Loucy (cell line): ENCODE results near the gene PPP2R2B.

Experiments
- H2AFZ ChIP-seq: fragments of 200-600 bp; sonication (generic); 2 replicates; pipeline ENCODE4 v1.6.0; 2016; ENCODE audit warnings: antibody characterized with exemption, mild to moderate bottlenecking, low read length, moderate library complexity
- H3F3A ChIP-seq: fragments of 200-600 bp; 2 replicates; pipeline ENCODE4 v1.6.0; 2016; ENCODE audit warnings: antibody characterized with exemption, low read depth, mild to moderate bottlenecking
- H3K27me3 ChIP-seq: fragments of 200-600 bp; sonication (generic); 2 replicates; pipeline ENCODE4 v1.6.1; 2014; ENCODE audit warnings: low read length, mild to moderate bottlenecking; ENCODE audit not compliant: insufficient read depth, poor library complexity, severe bottlenecking
- H3K36me3 ChIP-seq: fragments of 200-600 bp; sonication (generic); 2 replicates; pipeline ENCODE4 v1.6.1; 2016; ENCODE audit warnings: low read length; ENCODE audit not compliant: insufficient read depth
- H3K4me1 ChIP-seq: fragments of 200-600 bp; sonication (generic); 2 replicates; pipeline ENCODE4 v1.5.1; 2014; ENCODE audit warnings: low read length, mild to moderate bottlenecking; ENCODE audit not compliant: insufficient read depth, poor library complexity, severe bottlenecking
- H3K4me2 ChIP-seq: fragments of 200-600 bp; sonication (generic); 2 replicates; pipeline ENCODE4 v1.6.0; 2014; ENCODE audit warnings: antibody characterized with exemption, low read length, low read depth, mild to moderate bottlenecking; ENCODE audit not compliant: poor library complexity, severe bottlenecking
- H3K4me3 ChIP-seq: fragments of 200-600 bp; sonication (generic); 2 replicates; pipeline ENCODE4 v1.5.1; 2014; ENCODE audit warnings: low read length, mild to moderate bottlenecking, mixed read lengths; ENCODE audit not compliant: poor library complexity, severe bottlenecking
- H3K79me2 ChIP-seq: fragments of 200-600 bp; sonication (generic); 2 replicates; pipeline ENCODE4 v1.6.1; 2014; ENCODE audit warnings: low read length; ENCODE audit not compliant: insufficient read depth
- H3K9ac ChIP-seq: fragments of 200-600 bp; sonication (generic); 2 replicates; pipeline ENCODE4 v1.6.0; 2014; ENCODE audit warnings: mild to moderate bottlenecking, low read depth, low read length, moderate library complexity; ENCODE audit not compliant: poor library complexity, severe bottlenecking
- H3K9me2 ChIP-seq: fragments of 200-600 bp; sonication (generic); replicated peaks from 2 replicates; pipeline ENCODE4 v1.6.1; 2016; ENCODE audit warnings: low read depth, low read length, mixed read lengths
- H3K9me3 ChIP-seq: fragments of 200-600 bp; sonication (generic); 2 replicates; pipeline ENCODE4 v1.6.1; 2014; ENCODE audit warnings: mild to moderate bottlenecking, antibody characterized with exemption, low read length, low read depth; ENCODE audit not compliant: insufficient read depth
- H4K20me1 ChIP-seq: fragments of 200-600 bp; sonication (generic); 2 replicates; pipeline ENCODE4 v1.6.0; 2014; ENCODE audit warnings: antibody characterized with exemption, low read length, mild to moderate bottlenecking; ENCODE audit not compliant: insufficient read depth, poor library complexity, severe bottlenecking
- EZH2phosphoT487 ChIP-seq: fragments of 200-600 bp; IDR thresholded peaks from 2 replicates; pipeline ENCODE4 v1.6.1; 2018; ENCODE audit warnings: antibody characterized with exemption, mild to moderate bottlenecking, moderate library complexity, borderline replicate concordance
- TF ChIP-seq, protein P1 (sequence below): fragments of 200-600 bp; sonication (generic); conservative IDR thresholded peaks from 2 replicates; pipeline ENCODE4 v1.5.1; 2014; ENCODE audit warnings: mild to moderate bottlenecking, antibody characterized with exemption, low read length

PPP2R2B gene

GRCh38 chr5:146721073-146721815 is 157.3 kb downstream of the PPP2R2B start:
- TF ChIP-seq, protein P1, sequence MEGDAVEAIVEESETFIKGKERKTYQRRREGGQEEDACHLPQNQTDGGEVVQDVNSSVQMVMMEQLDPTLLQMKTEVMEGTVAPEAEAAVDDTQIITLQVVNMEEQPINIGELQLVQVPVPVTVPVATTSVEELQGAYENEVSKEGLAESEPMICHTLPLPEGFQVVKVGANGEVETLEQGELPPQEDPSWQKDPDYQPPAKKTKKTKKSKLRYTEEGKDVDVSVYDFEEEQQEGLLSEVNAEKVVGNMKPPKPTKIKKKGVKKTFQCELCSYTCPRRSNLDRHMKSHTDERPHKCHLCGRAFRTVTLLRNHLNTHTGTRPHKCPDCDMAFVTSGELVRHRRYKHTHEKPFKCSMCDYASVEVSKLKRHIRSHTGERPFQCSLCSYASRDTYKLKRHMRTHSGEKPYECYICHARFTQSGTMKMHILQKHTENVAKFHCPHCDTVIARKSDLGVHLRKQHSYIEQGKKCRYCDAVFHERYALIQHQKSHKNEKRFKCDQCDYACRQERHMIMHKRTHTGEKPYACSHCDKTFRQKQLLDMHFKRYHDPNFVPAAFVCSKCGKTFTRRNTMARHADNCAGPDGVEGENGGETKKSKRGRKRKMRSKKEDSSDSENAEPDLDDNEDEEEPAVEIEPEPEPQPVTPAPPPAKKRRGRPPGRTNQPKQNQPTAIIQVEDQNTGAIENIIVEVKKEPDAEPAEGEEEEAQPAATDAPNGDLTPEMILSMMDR = no peak
- no peak for TF ChIP-seq EZH2phosphoT487
- H3K79me2 ChIP-seq = no peaks in the 10 kb centered on the region
- H3K36me3 ChIP-seq = no peaks in the 10 kb centered on the region
- H3K9me3 ChIP-seq = no peaks in the 10 kb centered on the region
- H3K4me3 ChIP-seq = no peak overlapping the region
- H3K9ac ChIP-seq = no peak overlapping the region
- no peaks in the 10 kb centered on the region for H3K27me3 ChIP-seq
- no peak overlapping the region for H3K4me2 ChIP-seq
- no peaks in the 10 kb centered on the region for H3F3A ChIP-seq
- H3K9me2 ChIP-seq = no peaks in the 10 kb centered on the region
- H2AFZ ChIP-seq = no peak overlapping the region
- H3K4me1 ChIP-seq = no peaks in the 10 kb centered on the region
- H4K20me1 ChIP-seq = no peaks in the 10 kb centered on the region

DNA sequence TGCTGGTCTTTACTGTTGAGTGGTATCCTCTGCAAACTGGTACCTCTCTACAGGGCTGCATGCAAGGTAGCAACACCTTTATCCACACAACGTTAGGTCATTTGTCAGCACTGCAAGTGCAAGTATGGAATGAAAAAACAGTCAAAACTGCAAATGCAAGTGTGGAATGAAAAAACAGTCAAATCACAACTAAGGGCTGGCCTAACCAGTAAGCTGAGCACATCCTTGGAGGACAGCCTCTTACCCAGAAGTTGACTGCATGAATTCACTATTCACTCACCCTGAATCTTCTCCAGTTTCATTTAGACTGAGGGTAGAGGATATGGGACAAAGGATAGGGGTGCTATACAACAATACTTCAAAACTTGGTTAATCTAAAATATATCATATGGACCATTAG is 158.4 kb downstream of the PPP2R2B start:
- no peak overlapping the region for H3K9ac ChIP-seq
- no peaks in the 10 kb centered on the region for H4K20me1 ChIP-seq
- no peaks in the 10 kb centered on the region for H3K9me3 ChIP-seq
- no peaks in the 10 kb centered on the region for H3K4me1 ChIP-seq
- no peaks in the 10 kb centered on the region for H3K9me2 ChIP-seq
- H3K27me3 ChIP-seq = no peaks in the 10 kb centered on the region
- no peak overlapping the region for H2AFZ ChIP-seq
- no peak overlapping the region for H3K4me3 ChIP-seq
- no peaks in the 10 kb centered on the region for H3F3A ChIP-seq
- H3K79me2 ChIP-seq = no peaks in the 10 kb centered on the region
- TF ChIP-seq, protein P1 = no peak
- no peak for TF ChIP-seq EZH2phosphoT487
- no peak overlapping the region for H3K4me2 ChIP-seq
- no peaks in the 10 kb centered on the region for H3K36me3 ChIP-seq

DNA sequence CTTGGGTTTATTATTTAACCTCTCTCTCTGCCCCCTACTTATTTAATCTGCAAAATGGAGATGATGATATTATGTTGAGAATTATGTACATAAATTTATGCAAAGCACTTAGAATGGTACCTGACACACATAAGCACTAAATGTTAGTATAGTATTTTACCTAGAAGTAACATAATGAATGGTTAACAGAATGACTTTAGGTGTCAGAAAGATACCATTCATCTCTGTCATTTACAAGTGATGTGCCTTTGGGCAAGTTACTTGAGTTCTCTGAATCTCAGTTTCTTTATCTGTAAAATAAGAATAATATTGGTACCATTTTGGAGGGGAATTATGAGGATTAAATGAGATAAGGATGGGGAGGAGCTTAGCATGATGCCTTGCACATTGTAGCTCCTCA is 159.4 kb downstream of the PPP2R2B start:
- Histone ChIP-seq H3F3A (no peaks in the 10 kb centered on the region), H3K4me1 (no peaks in the 10 kb centered on the region), H3K36me3 (no peaks in the 10 kb centered on the region), H3K79me2 (no peaks in the 10 kb centered on the region), H3K4me3 (no peak overlapping the region), H3K4me2 (no peak overlapping the region), H3K9me2 (no peaks in the 10 kb centered on the region), H3K9ac (no peak overlapping the region), H2AFZ (no peak overlapping the region), H3K9me3 (no peaks in the 10 kb centered on the region), H4K20me1 (no peaks in the 10 kb centered on the region), H3K27me3 (no peaks in the 10 kb centered on the region)
- no peak for TF ChIP-seq EZH2phosphoT487
- TF ChIP-seq, protein P1 = no peak
